ENCODE measurements around the gene SPI1.

- TF ChIP-seq CTCF (IDR thresholded peaks at IDR 0.05) (no peak), POLR2A (IDR thresholded peaks at IDR 0.05) (no peak)
Measured at GRCh38 chr11:47336595-47336994, 41.8 kb downstream of the SPI1 start.

All from body of pancreas (tissue), 4 donors.